OCI-M1 (cell line): Measurements from ENCODE around the gene CYB561D1.

ENCODE experiments used
- DNase-seq: peaks from one replicate; lab custom pipeline; 2025; lab: John Stamatoyannopoulos, UW

CYB561D1 gene

GRCh38 chr1:109481646-109482045 is 12.2 kb upstream of the CYB561D1 start:
- no peak for DNase-seq

GRCh38 chr1:109482242-109482641 is 11.7 kb upstream of the CYB561D1 start:
- no peak for DNase-seq

GRCh38 chr1:109482791-109483671 is 10.9 kb upstream of the CYB561D1 start:
- no peak for DNase-seq

GRCh38 chr1:109483672-109484518 is 10.0 kb upstream of the CYB561D1 start, which contains the start of gene ATXN7L2:
Gene ATXN7L2 (plus strand): TSS chr1:109483905. CDS start chr1:109483954, 49 bp downstream.
- DNase-seq = peak; percentile 92

GRCh38 chr1:109484519-109484975 is 9.3 kb upstream of the CYB561D1 start:
- DNase-seq = peak; percentile 40

GRCh38 chr1:109485001-109485400 is 8.9 kb upstream of the CYB561D1 start:
- no peak for DNase-seq

GRCh38 chr1:109487261-109487660 is 6.6 kb upstream of the CYB561D1 start:
- DNase-seq = no peak

GRCh38 chr1:109488201-109488600 is 5.7 kb upstream of the CYB561D1 start:
- DNase-seq = no peak

GRCh38 chr1:109488696-109489095 is 5.2 kb upstream of the CYB561D1 start:
- DNase-seq = no peak

GRCh38 chr1:109490029-109490933 is 3.6 kb upstream of the CYB561D1 start:
- peak; percentile 79 for DNase-seq

- DNase-seq = no peak
Measured at GRCh38 chr1:109490934-109491302, 3.0 kb upstream of the CYB561D1 start.

GRCh38 chr1:109491372-109491771 is 2.5 kb upstream of the CYB561D1 start:
- DNase-seq = no peak

- no peak for DNase-seq
Measured at GRCh38 chr1:109492779-109493178, 1.1 kb upstream of the CYB561D1 start.

- DNase-seq = no peak
Measured at GRCh38 chr1:109493227-109493626, 667 bp upstream of the CYB561D1 start.

- no peak for DNase-seq
Measured at GRCh38 chr1:109495738-109496137, 1.8 kb downstream of the CYB561D1 start.

GRCh38 chr1:109497449-109498160 is 3.7 kb downstream of the CYB561D1 start:
- DNase-seq = no peak

- no peak for DNase-seq
Measured at GRCh38 chr1:109498161-109498801, 4.4 kb downstream of the CYB561D1 start.

GRCh38 chr1:109499081-109499480 is 5.2 kb downstream of the CYB561D1 start:
- DNase-seq = no peak

GRCh38 chr1:109499661-109500536 is 6.0 kb downstream of the CYB561D1 start:
- peak; percentile 70 for DNase-seq
